ENCODE data around the gene ADRA2B. TPM values are rescaled to one million over a fixed set of nuclear protein-coding genes. Genes with fewer than 3 reads are reported as not detected.
A peak's percentile ranks its signal among the peaks of the same experiment; 100 is the strongest.

ADRA2B gene
- total RNA-seq, 1 experiment from 2014 or later: 4.7 TPM

DNA sequence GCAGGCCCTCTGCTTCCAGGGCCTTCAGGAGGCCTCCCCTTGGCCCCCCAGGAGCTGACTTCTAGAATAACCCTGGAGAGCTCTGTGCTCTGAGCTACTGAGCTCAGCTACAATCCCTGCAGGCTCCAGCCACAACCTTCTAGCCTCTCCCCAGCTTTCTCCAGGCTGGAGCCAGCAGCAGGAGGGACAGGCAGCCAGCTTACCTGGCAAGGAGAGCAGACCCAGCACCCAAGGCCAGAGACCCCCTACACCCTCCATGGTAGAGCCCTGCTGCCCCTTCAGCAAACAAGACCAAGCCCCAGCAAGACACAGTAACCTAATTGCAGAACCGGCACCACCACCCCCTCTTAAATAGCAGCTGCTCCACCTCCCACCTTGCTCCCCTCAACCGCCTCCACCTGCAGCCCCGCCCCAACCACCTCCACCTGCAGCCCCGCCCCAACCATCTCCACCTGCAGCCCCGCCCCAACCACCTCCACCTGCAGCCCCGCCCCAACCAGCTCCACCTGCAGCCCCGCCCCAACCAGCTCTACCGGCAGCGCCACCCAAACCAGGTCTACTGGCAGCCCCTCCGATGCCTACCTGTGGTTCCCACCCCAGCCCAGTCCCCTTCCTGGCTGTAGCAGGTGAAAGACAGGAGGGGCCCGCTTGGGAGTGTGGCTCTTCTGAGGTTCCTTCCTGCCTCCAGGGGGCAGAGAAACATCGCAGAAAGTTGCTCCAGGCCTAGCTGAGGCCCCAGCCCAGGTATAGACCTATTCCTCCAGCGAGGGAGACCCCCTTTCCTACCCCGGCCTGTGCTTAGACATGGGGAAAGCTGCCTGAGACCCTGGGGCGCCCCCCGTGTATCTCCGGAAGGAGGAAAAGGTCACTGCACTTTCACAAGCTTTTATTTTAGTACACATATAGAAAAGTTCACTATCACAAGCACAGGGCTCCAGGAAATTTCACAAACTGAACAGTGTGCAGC lies 22.1 kb upstream of the ADRA2B start, which contains the start of gene ASTL:
ASTL (minus strand) TSS at position 324 of the 967 bp plus-strand sequence; CDS start at position 258, 66 bp downstream.
- Mint-ChIP-seq H3K36me3 (no peaks in the 10 kb centered on the region), H3K27ac (0 out of 2 replicates have a peak within 1 kb of the TSS, but pooled peaks have one; percentile 79), H3K9me3 (no peaks in the 10 kb centered on the region), H3K4me3 (peak within 1 kb of the TSS; percentile 55), H3K27me3 (ENCODE audit: low read depth) (no peaks in the 10 kb centered on the region), H3K4me1 (peaks cover 10% of the 10 kb centered on the region)
- peak; percentile 92 for DNase-seq (ENCODE audit: low spot score)
- ATAC-seq: peak; percentile 96
- ChIA-PET POLR2A (interaction anchor here (0.6 to 1.4 kb wide), 8 partner anchors 10 to 697 kb away, joined by 3 to 7 read pairs (median 4); partner anchors contain the start of genes ADRA2B and STARD7), CTCF (interaction anchor here (0.6 to 9.4 kb wide), 48 partner anchors 9 to 750 kb away, joined by 3 to 214 read pairs (median 5); partner anchors contain the start of genes ADRA2B, ANKRD36C, ITPRIPL1 and STARD7)
- TF ChIP-seq, protein P1, sequence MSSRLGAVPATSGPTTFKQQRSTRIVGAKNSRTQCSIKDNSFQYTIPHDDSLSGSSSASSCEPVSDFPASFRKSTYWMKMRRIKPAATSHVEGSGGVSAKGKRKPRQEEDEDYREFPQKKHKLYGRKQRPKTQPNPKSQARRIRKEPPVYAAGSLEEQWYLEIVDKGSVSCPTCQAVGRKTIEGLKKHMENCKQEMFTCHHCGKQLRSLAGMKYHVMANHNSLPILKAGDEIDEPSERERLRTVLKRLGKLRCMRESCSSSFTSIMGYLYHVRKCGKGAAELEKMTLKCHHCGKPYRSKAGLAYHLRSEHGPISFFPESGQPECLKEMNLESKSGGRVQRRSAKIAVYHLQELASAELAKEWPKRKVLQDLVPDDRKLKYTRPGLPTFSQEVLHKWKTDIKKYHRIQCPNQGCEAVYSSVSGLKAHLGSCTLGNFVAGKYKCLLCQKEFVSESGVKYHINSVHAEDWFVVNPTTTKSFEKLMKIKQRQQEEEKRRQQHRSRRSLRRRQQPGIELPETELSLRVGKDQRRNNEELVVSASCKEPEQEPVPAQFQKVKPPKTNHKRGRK (CRISPR knock-in tag; IDR thresholded peaks at IDR 0.05; ENCODE audit: borderline replicate concordance): no peak
- TF ChIP-seq, protein P2, sequence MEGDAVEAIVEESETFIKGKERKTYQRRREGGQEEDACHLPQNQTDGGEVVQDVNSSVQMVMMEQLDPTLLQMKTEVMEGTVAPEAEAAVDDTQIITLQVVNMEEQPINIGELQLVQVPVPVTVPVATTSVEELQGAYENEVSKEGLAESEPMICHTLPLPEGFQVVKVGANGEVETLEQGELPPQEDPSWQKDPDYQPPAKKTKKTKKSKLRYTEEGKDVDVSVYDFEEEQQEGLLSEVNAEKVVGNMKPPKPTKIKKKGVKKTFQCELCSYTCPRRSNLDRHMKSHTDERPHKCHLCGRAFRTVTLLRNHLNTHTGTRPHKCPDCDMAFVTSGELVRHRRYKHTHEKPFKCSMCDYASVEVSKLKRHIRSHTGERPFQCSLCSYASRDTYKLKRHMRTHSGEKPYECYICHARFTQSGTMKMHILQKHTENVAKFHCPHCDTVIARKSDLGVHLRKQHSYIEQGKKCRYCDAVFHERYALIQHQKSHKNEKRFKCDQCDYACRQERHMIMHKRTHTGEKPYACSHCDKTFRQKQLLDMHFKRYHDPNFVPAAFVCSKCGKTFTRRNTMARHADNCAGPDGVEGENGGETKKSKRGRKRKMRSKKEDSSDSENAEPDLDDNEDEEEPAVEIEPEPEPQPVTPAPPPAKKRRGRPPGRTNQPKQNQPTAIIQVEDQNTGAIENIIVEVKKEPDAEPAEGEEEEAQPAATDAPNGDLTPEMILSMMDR (IDR thresholded peaks at IDR 0.05): peak; percentile 39
- TF ChIP-seq, protein P3, sequence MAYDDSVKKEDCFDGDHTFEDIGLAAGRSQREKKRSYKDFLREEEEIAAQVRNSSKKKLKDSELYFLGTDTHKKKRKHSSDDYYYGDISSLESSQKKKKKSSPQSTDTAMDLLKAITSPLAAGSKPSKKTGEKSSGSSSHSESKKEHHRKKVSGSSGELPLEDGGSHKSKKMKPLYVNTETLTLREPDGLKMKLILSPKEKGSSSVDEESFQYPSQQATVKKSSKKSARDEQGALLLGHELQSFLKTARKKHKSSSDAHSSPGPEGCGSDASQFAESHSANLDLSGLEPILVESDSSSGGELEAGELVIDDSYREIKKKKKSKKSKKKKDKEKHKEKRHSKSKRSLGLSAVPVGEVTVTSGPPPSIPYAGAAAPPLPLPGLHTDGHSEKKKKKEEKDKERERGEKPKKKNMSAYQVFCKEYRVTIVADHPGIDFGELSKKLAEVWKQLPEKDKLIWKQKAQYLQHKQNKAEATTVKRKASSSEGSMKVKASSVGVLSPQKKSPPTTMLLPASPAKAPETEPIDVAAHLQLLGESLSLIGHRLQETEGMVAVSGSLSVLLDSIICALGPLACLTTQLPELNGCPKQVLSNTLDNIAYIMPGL (CRISPR knock-in tag; IDR thresholded peaks at IDR 0.05): peak; percentile 46; the same call in 1 of the 2 replicates
- TF ChIP-seq SP1 (CRISPR knock-in tag; conservative IDR thresholded peaks at IDR 0.05) (peak; percentile 54; the same call in 1 of the 2 replicates), MXD4 (CRISPR knock-in tag; IDR thresholded peaks at IDR 0.05; ENCODE audit: borderline replicate concordance) (no peak)

DNA sequence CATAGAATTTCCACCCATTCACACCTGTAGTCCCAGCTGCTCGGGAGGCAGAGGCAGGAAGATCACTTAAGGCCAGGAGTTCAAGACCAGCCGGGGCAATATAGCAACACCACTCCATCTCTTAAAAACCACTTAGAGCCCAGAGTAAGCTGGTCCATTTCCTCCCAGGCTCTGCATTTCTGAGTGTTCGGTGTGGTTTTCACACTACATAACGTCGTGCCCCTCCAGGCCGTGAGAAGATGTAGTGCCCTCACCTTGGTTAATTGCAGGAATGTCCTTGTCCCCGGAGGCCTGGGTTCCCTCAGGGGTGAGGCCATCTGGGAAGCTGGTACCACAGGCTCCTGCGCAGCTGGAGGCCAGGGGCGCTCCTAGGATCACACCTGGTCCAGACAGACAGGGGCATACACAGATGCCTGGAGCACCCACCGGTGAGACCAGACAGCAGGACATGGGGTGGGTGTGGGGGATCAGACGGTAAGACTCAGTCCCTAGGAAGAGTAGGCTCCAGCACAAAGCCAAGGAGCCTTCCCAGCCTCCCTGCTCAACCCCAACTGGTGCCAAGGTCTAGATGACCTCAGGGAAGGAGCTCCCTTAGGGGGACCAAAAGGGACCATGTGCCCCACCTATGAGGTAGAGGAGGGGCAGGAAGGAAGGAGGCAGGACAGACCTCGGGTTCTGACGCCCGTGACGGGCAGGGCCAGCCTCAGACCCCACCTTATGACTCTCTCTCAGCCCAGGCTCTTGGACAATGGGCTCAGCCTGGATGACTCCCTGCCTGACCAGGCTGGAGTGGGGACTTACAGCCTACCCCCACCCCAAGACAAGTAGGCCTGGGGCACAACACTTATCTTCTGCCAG lies 21.2 kb upstream of the ADRA2B start:
- Mint-ChIP-seq H3K27ac (no peak overlapping the region), H3K36me3 (no peaks in the 10 kb centered on the region), H3K4me3 (no peak overlapping the region), H3K4me1 (peaks cover 10% of the 10 kb centered on the region), H3K9me3 (no peaks in the 10 kb centered on the region), H3K27me3 (ENCODE audit: low read depth) (no peaks in the 10 kb centered on the region)
- CTCF ChIA-PET: interaction anchor here (0.8 to 9.4 kb wide), 23 partner anchors 10 to 183 kb away, joined by 3 to 214 read pairs (median 13); partner anchors contain the start of genes ADRA2B, ANKRD36C and STARD7
- DNase-seq (ENCODE audit: low spot score): no peak
- no peak for ATAC-seq
- POLR2A ChIA-PET: interaction anchor here (0.6 to 1.4 kb wide), 6 partner anchors 11 to 71 kb away, joined by 3 to 7 read pairs (median 4); partner anchors contain the start of genes ADRA2B and STARD7
- TF ChIP-seq CREB1 (CRISPR knock-in tag; IDR thresholded peaks at IDR 0.05) (no peak), FOXP1 (CRISPR knock-in tag; IDR thresholded peaks at IDR 0.05; ENCODE audit: borderline replicate concordance) (no peak), TCF7 (CRISPR knock-in tag; IDR thresholded peaks at IDR 0.05; ENCODE audit: low read depth) (no peak), JUN (CRISPR knock-in tag; IDR thresholded peaks at IDR 0.05) (no peak), ESRRA (CRISPR knock-in tag; IDR thresholded peaks at IDR 0.05; ENCODE audit: borderline replicate concordance) (no peak), ZNF423 (CRISPR knock-in tag; IDR thresholded peaks at IDR 0.05) (no peak), NFYB (CRISPR knock-in tag; conservative IDR thresholded peaks at IDR 0.05; ENCODE audit: low read depth) (no peak), ZNF396 (CRISPR knock-in tag; IDR thresholded peaks at IDR 0.05; ENCODE audit: borderline replicate concordance) (no peak), CBFB (CRISPR knock-in tag; IDR thresholded peaks at IDR 0.05; ENCODE audit: low read depth) (no peak)
- TF ChIP-seq, protein P4, sequence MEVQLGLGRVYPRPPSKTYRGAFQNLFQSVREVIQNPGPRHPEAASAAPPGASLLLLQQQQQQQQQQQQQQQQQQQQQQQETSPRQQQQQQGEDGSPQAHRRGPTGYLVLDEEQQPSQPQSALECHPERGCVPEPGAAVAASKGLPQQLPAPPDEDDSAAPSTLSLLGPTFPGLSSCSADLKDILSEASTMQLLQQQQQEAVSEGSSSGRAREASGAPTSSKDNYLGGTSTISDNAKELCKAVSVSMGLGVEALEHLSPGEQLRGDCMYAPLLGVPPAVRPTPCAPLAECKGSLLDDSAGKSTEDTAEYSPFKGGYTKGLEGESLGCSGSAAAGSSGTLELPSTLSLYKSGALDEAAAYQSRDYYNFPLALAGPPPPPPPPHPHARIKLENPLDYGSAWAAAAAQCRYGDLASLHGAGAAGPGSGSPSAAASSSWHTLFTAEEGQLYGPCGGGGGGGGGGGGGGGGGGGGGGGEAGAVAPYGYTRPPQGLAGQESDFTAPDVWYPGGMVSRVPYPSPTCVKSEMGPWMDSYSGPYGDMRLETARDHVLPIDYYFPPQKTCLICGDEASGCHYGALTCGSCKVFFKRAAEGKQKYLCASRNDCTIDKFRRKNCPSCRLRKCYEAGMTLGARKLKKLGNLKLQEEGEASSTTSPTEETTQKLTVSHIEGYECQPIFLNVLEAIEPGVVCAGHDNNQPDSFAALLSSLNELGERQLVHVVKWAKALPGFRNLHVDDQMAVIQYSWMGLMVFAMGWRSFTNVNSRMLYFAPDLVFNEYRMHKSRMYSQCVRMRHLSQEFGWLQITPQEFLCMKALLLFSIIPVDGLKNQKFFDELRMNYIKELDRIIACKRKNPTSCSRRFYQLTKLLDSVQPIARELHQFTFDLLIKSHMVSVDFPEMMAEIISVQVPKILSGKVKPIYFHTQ (CRISPR knock-in tag; IDR thresholded peaks at IDR 0.05): no peak
- TF ChIP-seq, protein P5, sequence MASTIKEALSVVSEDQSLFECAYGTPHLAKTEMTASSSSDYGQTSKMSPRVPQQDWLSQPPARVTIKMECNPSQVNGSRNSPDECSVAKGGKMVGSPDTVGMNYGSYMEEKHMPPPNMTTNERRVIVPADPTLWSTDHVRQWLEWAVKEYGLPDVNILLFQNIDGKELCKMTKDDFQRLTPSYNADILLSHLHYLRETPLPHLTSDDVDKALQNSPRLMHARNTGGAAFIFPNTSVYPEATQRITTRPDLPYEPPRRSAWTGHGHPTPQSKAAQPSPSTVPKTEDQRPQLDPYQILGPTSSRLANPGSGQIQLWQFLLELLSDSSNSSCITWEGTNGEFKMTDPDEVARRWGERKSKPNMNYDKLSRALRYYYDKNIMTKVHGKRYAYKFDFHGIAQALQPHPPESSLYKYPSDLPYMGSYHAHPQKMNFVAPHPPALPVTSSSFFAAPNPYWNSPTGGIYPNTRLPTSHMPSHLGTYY (CRISPR knock-in tag; IDR thresholded peaks at IDR 0.05): no peak
- TF ChIP-seq, protein P6, sequence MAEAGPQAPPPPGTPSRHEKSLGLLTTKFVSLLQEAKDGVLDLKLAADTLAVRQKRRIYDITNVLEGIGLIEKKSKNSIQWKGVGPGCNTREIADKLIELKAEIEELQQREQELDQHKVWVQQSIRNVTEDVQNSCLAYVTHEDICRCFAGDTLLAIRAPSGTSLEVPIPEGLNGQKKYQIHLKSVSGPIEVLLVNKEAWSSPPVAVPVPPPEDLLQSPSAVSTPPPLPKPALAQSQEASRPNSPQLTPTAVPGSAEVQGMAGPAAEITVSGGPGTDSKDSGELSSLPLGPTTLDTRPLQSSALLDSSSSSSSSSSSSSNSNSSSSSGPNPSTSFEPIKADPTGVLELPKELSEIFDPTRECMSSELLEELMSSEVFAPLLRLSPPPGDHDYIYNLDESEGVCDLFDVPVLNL (CRISPR knock-in tag; IDR thresholded peaks at IDR 0.05; ENCODE audit: borderline replicate concordance, low read depth): no peak

Data from WTC11 (cell line).